SU-DHL-6 (cell line): ENCODE results near the gene ZNF71.
A peak's percentile ranks its signal among the peaks of the same experiment; 100 is the strongest.

Source experiments
- H2AFZ ChIP-seq: fragments of 200-600 bp; sonication (generic); 2 replicates; pipeline ENCODE4 v1.6.1; 2014; ENCODE audit warnings: low read depth, mild to moderate bottlenecking, moderate library complexity, mixed read lengths, antibody characterized with exemption, low read length; ENCODE audit not compliant: severe bottlenecking
- H3F3A ChIP-seq: fragments of 200-600 bp; shearing (Covaris generic); 2 replicates; pipeline ENCODE4 v1.6.0; 2016; ENCODE audit warnings: antibody characterized with exemption, mild to moderate bottlenecking; ENCODE audit not compliant: insufficient read depth
- H3K27ac ChIP-seq: fragments of 200-600 bp; sonication (generic); 2 replicates; pipeline ENCODE4 v1.5.1; 2016; ENCODE audit warnings: low read depth, mild to moderate bottlenecking, low read length, moderate library complexity, mixed read lengths
- H3K27me3 ChIP-seq: fragments of 200-600 bp; sonication (generic), shearing (Covaris generic); 2 replicates; pipeline ENCODE4 v1.6.0; 2014; ENCODE audit warnings: mild to moderate bottlenecking, low read length
- H3K36me3 ChIP-seq: fragments of 200-600 bp; sonication (generic); 2 replicates; pipeline ENCODE4 v1.6.1; 2014; ENCODE audit warnings: mild to moderate bottlenecking, low read length, mixed read lengths
- H3K4me2 ChIP-seq: fragments of 300-600, 200-600 bp; shearing (Covaris generic), sonication (generic); 2 replicates; pipeline ENCODE4 v1.6.0; 2014; ENCODE audit warnings: low read length, low read depth, mild to moderate bottlenecking; ENCODE audit not compliant: poor library complexity, severe bottlenecking
- H3K4me3 ChIP-seq: fragments of 200-600 bp; sonication (generic); 2 replicates; pipeline ENCODE4 v1.5.1; 2014; ENCODE audit warnings: antibody characterized with exemption, low read length, mild to moderate bottlenecking, mixed read lengths; ENCODE audit not compliant: insufficient read depth, poor library complexity, severe bottlenecking
- H3K79me2 ChIP-seq: fragments of 200-600 bp; sonication (generic); 2 replicates; pipeline ENCODE4 v1.6.1; 2014; ENCODE audit warnings: mild to moderate bottlenecking, low read length, moderate library complexity; ENCODE audit not compliant: insufficient read depth
- H3K9ac ChIP-seq: fragments of 200-600 bp; sonication (generic); 2 replicates; pipeline ENCODE4 v1.7.0; 2014; ENCODE audit warnings: mild to moderate bottlenecking, low read length
- H3K9me2 ChIP-seq: fragments of 200-600 bp; sonication (generic); replicated peaks from 2 replicates; pipeline ENCODE4 v1.6.1; 2014; ENCODE audit warnings: low read length; ENCODE audit not compliant: insufficient read depth
- H3K9me3 ChIP-seq: fragments of 200-600 bp; sonication (generic); 2 replicates; pipeline ENCODE4 v1.6.1; 2014; ENCODE audit warnings: low read length, mixed read lengths; ENCODE audit not compliant: insufficient read depth
- H4K20me1 ChIP-seq: fragments of 200-600 bp; sonication (generic); 2 replicates; pipeline ENCODE4 v1.6.1; 2014; ENCODE audit warnings: low read depth, mild to moderate bottlenecking, antibody characterized with exemption, low read length, moderate library complexity, mixed read lengths
- CTCF ChIP-seq: fragments of 200-600 bp; sonication (generic); IDR thresholded peaks from one replicate; pipeline ENCODE4 v1.5.1; 2017; ENCODE audit warnings: antibody characterized with exemption, mild to moderate bottlenecking, low read length, moderate library complexity; ENCODE audit not compliant: insufficient read depth, poor library complexity, severe bottlenecking
- EZH2phosphoT487 ChIP-seq: fragments of 200-600 bp; sonication (generic), shearing (Covaris generic); conservative IDR thresholded peaks from 2 replicates; pipeline ENCODE4 v1.6.1; 2018; ENCODE audit warnings: mild to moderate bottlenecking, antibody characterized with exemption, low read length, moderate library complexity, mixed read lengths

Gene ZNF71

DNA sequence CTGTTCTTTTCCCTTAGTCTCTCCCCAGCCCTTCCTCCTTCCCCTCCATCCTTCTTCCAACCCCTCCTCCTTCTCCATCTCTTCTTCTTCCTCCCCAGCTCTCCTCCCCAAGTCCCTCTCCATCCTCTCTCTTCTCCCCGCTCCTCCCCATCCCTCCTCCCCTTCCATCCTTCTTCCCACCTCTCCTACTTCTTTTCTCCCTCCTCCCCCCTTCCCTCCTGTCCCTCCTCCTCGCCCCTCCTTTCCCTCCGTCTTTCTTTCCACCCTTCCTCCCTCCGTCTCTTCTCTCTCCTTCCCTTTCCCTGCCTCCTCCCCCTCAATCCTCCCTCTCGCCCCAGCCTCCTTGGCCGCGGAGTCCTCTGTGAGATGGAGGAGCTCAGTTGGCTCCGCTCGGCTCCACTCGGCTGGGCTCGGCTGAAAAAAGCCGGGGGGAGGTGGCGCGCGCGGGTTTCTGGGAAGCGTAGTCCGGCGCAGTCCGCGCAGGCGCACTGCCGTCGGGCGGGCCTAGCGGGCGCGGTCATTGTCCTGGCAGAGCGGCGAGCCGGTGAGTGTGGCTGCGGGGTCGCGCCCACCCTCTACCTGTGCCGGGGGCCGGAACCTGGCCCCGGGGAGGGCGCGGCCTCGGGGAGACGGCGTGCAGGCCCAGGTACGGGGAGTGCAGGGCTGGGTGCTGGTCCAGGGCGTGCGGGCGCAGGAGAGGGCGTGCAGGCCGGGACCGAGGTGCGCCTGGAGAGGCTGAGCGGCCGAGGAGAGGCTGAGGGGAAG is at the start of gene ZNF71:
Gene ZNF71 (plus strand): TSS at position 520 of the 765 bp plus-strand sequence. CDS start 6,257 bp downstream, outside the sequence.
- peaks cover 10% of the 10 kb centered on the region; the same call in 1 of the 2 replicates for H3K79me2 ChIP-seq
- no peaks in the 10 kb centered on the region for H4K20me1 ChIP-seq
- TF ChIP-seq CTCF = no peak
- no peak for TF ChIP-seq EZH2phosphoT487
- no peaks in the 10 kb centered on the region for H3K9me2 ChIP-seq
- no peaks in the 10 kb centered on the region for H3K27me3 ChIP-seq
- H3K9ac ChIP-seq = peak within 1 kb of the TSS; percentile 79
- H3F3A ChIP-seq = no peaks in the 10 kb centered on the region
- no peaks in the 10 kb centered on the region for H3K36me3 ChIP-seq
- peak within 1 kb of the TSS; percentile 61 for H3K4me2 ChIP-seq
- H3K4me3 ChIP-seq = peak within 1 kb of the TSS; percentile 75
- peak within 1 kb of the TSS; percentile 95 for H2AFZ ChIP-seq
- H3K27ac ChIP-seq = no peak within 1 kb of the TSS
- no peaks in the 10 kb centered on the region; the same call in 1 of the 2 replicates for H3K9me3 ChIP-seq

DNA sequence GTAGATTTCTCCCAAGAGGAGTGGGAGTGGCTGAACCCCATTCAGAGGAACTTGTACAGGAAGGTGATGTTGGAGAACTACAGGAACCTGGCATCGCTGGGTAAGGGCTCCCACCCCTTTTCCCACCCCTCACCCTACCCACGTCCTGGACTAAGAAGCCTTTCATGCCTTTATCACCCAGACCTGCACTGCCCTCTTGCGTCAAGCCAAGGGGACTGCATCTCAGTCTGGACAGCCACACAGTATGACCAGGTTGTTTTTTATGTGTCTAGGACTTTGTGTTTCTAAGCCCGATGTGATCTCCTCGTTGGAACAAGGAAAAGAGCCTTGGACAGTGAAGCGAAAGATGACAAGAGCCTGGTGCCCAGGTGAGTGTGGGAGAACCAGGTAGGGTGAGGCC is 47.6 kb upstream of the ZNF71 start:
- Histone ChIP-seq H3K4me2 (no peak overlapping the region), H3K9me2 (no peaks in the 10 kb centered on the region), H3K79me2 (no peaks in the 10 kb centered on the region), H3K4me3 (no peak overlapping the region), H3K36me3 (no peaks in the 10 kb centered on the region), H3K9me3 (no peaks in the 10 kb centered on the region), H2AFZ (no peak overlapping the region), H4K20me1 (no peaks in the 10 kb centered on the region), H3F3A (no peaks in the 10 kb centered on the region), H3K27me3 (no peaks in the 10 kb centered on the region), H3K27ac (no peak overlapping the region), H3K9ac (no peak overlapping the region)
- TF ChIP-seq EZH2phosphoT487 (no peak), CTCF (peak; percentile 41)

GRCh38 chr19:56554272-56554869 is 40.7 kb upstream of the ZNF71 start:
- H2AFZ ChIP-seq = no peak overlapping the region
- H3K36me3 ChIP-seq = no peaks in the 10 kb centered on the region
- peaks cover 12% of the 10 kb centered on the region; the same call in 1 of the 2 replicates for H3K9me3 ChIP-seq
- H3K4me3 ChIP-seq = no peak overlapping the region
- no peaks in the 10 kb centered on the region for H3K9me2 ChIP-seq
- H3F3A ChIP-seq = no peaks in the 10 kb centered on the region
- no peak overlapping the region for H3K9ac ChIP-seq
- no peak overlapping the region for H3K4me2 ChIP-seq
- no peak for TF ChIP-seq EZH2phosphoT487
- no peak for TF ChIP-seq CTCF
- H3K79me2 ChIP-seq = no peaks in the 10 kb centered on the region
- no peaks in the 10 kb centered on the region for H4K20me1 ChIP-seq
- H3K27me3 ChIP-seq = no peaks in the 10 kb centered on the region
- H3K27ac ChIP-seq = no peak overlapping the region
